Keratinocyte (primary cell): Measurements from ENCODE around the gene ASIC2. TPM values are rescaled to one million over a fixed set of nuclear protein-coding genes. Genes with fewer than 3 reads are reported as not detected.

Source experiments
- DNase-seq: peaks from one replicate; pipeline ENCODE4 v3.0.0-alpha.2; 2011; ENCODE audit warnings: low read depth, missing footprints, low spot score
- FAIRE-seq: peaks from 2 replicates; lab custom pipeline; 2011; peaks lifted over from hg19 to GRCh38; lab: Jason Lieb, UNC
- H2AFZ ChIP-seq: 2 replicates; pipeline ENCODE4 v1.6.0; 2012; ENCODE audit warnings: low read length, control low read depth, inconsistent platforms; ENCODE audit not compliant: control insufficient read depth
- H3K27ac ChIP-seq: 2 replicates; pipeline ENCODE4 v1.5.1; 2011; ENCODE audit warnings: low read length; ENCODE audit not compliant: control insufficient read depth, insufficient read depth
- H3K27me3 ChIP-seq: 3 replicates; pipeline ENCODE4 v1.6.0; 2011; ENCODE audit warnings: low read length; ENCODE audit not compliant: control insufficient read depth, insufficient read depth; ENCODE audit errors: extremely low read depth
- H3K36me3 ChIP-seq, 2 experiments: 2 replicates in 1 of 2; 3 replicates in 1 of 2; pipeline ENCODE4 v1.5.1; 2011; ENCODE audit warnings: low read length in 2 of 2, mild to moderate bottlenecking in 1 of 2; ENCODE audit not compliant: control insufficient read depth in 2 of 2, insufficient read depth in 2 of 2; ENCODE audit errors: extremely low read depth in 1 of 2
- H3K4me1 ChIP-seq: 3 replicates; pipeline ENCODE4 v1.5.1; 2011; ENCODE audit warnings: low read length; ENCODE audit not compliant: control insufficient read depth, insufficient read depth; ENCODE audit errors: extremely low read depth
- H3K4me2 ChIP-seq: 3 replicates; pipeline ENCODE4 v1.6.0; 2011; ENCODE audit warnings: low read depth, low read length; ENCODE audit not compliant: control insufficient read depth, insufficient read depth; ENCODE audit errors: extremely low read depth
- H3K4me3 ChIP-seq, 3 experiments: fragments of 200-600 bp in 1 of 3; sonication (generic) in 1 of 3; 2 replicates in 2 of 3; 3 replicates in 1 of 3; pipeline ENCODE4 v1.5.1; 2011 to 2016; ENCODE audit warnings: low read length in 3 of 3, mild to moderate bottlenecking in 3 of 3, control low read depth in 2 of 3, inconsistent platforms in 1 of 3, low read depth in 1 of 3, mixed read lengths in 1 of 3, mixed run types in 1 of 3, moderate library complexity in 1 of 3; ENCODE audit not compliant: control insufficient read depth in 2 of 3, insufficient read depth in 2 of 3; ENCODE audit errors: extremely low read depth in 1 of 3
- H3K79me2 ChIP-seq: 2 replicates; pipeline ENCODE4 v1.6.0; 2012; ENCODE audit warnings: low read length; ENCODE audit not compliant: control insufficient read depth, insufficient read depth
- H3K9ac ChIP-seq: 3 replicates; pipeline ENCODE4 v1.6.0; 2011; ENCODE audit warnings: low read length; ENCODE audit not compliant: control insufficient read depth, insufficient read depth; ENCODE audit errors: extremely low read depth
- H3K9me1 ChIP-seq: 3 replicates; pipeline ENCODE4 v1.6.0; 2011; ENCODE audit warnings: low read length; ENCODE audit not compliant: control insufficient read depth, insufficient read depth; ENCODE audit errors: extremely low read depth
- H3K9me3 ChIP-seq: 2 replicates; pipeline ENCODE4 v1.5.1; 2012; ENCODE audit warnings: low read depth, low read length; ENCODE audit not compliant: control insufficient read depth
- H4K20me1 ChIP-seq: 3 replicates; pipeline ENCODE4 v1.6.0; 2011; ENCODE audit warnings: low read length; ENCODE audit not compliant: control insufficient read depth, insufficient read depth; ENCODE audit errors: extremely low read depth
- CTCF ChIP-seq, 3 experiments: IDR thresholded peaks in 1 of 3; conservative IDR thresholded peaks in 1 of 3; optimal IDR thresholded peaks in 1 of 3; 2 replicates in 2 of 3; 3 replicates in 1 of 3; pipeline versions ENCODE3 to v1.5.1; 2011; ENCODE audit warnings: low read length in 3 of 3, mild to moderate bottlenecking in 3 of 3, moderate library complexity in 2 of 3, control low read depth in 1 of 3, inconsistent platforms in 1 of 3; ENCODE audit not compliant: insufficient read depth in 2 of 3; ENCODE audit errors: extremely low read depth in 1 of 3
- EZH2 ChIP-seq: IDR thresholded peaks from one replicate; pipeline ENCODE4 v1.6.1; 2012; ENCODE audit warnings: inconsistent platforms, mild to moderate bottlenecking, low read length, moderate library complexity
- dilution Hi-C: fragments of 300-500 bp; cut with MboI; formaldehyde crosslinking; loops from one replicate; pipeline ENCODE4 v1.7.0; 2020; ENCODE audit warnings: low sequenced_read_pairs; ENCODE audit not compliant: extremely low pct_ligation_motif_present
- polyA plus RNA-seq, 5 experiments: library from polyadenylated mRNA; depleted of rRNA in 3 of 5; stranded (reverse) in 3 of 5; stranded (forward) in 1 of 5; unstranded in 1 of 5; fragments of >200 nt; gene quantifications; 1 replicate in 1 of 5; 2 replicates in 3 of 5; 3 replicates in 1 of 5; pipeline versions ENCODE4 v1.2.1 to v1.2.3, GENCODE V29; 2011 to 2012; ENCODE audit warnings: missing spikeins in 2 of 5, low read depth in 1 of 5, low replicate concordance in 1 of 5

The ASIC2 gene
- polyA plus RNA-seq, 1 donor (not counting 4 experiments of a cell fraction or from before 2014, with no cell fraction given) = not detected

GRCh38 chr17:33016920-33017319 lies 276.2 kb downstream of the ASIC2 start:
- H3K9ac ChIP-seq = no peak overlapping the region
- TF ChIP-seq CTCF (optimal IDR thresholded peaks at IDR 0.05 in 1 of 3, IDR thresholded peaks at IDR 0.05 in 1 of 3, conservative IDR thresholded peaks at IDR 0.05 in 1 of 3; ENCODE audit: extremely low read depth in 1 of 3, insufficient read depth in 2 of 3, low read length in 3 of 3) = peak in 1 of 3 experiments; percentile 38
- no peak for TF ChIP-seq EZH2
- H3K79me2 ChIP-seq = no peaks in the 10 kb centered on the region
- no peak overlapping the region for H3K27ac ChIP-seq
- no peak overlapping the region for H3K4me3 ChIP-seq
- no peaks in the 10 kb centered on the region for H3K9me3 ChIP-seq
- no peak overlapping the region for H3K4me2 ChIP-seq
- no peaks in the 10 kb centered on the region for H3K9me1 ChIP-seq
- H3K4me1 ChIP-seq = peaks cover 17% of the 10 kb centered on the region
- DNase-seq (no peak), FAIRE-seq (no peak)
- peaks cover 14% of the 10 kb centered on the region for H3K27me3 ChIP-seq
- dilution Hi-C loops = no loop called here
- H3K36me3 ChIP-seq = no peaks in the 10 kb centered on the region
- H4K20me1 ChIP-seq = no peaks in the 10 kb centered on the region
- H2AFZ ChIP-seq = no peak overlapping the region

- dilution Hi-C loops = no loop called here
- no peak for TF ChIP-seq CTCF (optimal IDR thresholded peaks at IDR 0.05 in 1 of 3, IDR thresholded peaks at IDR 0.05 in 1 of 3, conservative IDR thresholded peaks at IDR 0.05 in 1 of 3; ENCODE audit: extremely low read depth in 1 of 3, insufficient read depth in 2 of 3, low read length in 3 of 3)
- TF ChIP-seq EZH2 = no peak
- FAIRE-seq = peak; percentile 71
These were observed 277.3 kb downstream of the ASIC2 start for GRCh38 chr17:33015716-33016346.

More at GRCh38 chr17:33015716-33016346, 277.3 kb downstream of the ASIC2 start:
- Histone ChIP-seq H3K36me3 (no peaks in the 10 kb centered on the region), H3K9ac (no peak overlapping the region), H3K4me1 (peaks cover 17% of the 10 kb centered on the region), H3K4me2 (no peak overlapping the region), H3K9me1 (no peaks in the 10 kb centered on the region), H4K20me1 (no peaks in the 10 kb centered on the region), H3K27me3 (peaks cover 14% of the 10 kb centered on the region), H3K27ac (no peak overlapping the region), H3K9me3 (no peaks in the 10 kb centered on the region), H3K79me2 (no peaks in the 10 kb centered on the region), H2AFZ (peak overlapping the region; percentile 38), H3K4me3 (no peak overlapping the region)
- no peak for DNase-seq
